Mucosa of rectum (tissue), 2 donors: ENCODE data around the gene JMJD1C.
"Not testable (repeated sequence)": the region's sequence is repeated elsewhere in the genome, so short reads cannot be mapped to it uniquely, and the experiment has no call there.

Experiments used
- H3K27ac ChIP-seq, 2 donors: one replicate each; pipeline ENCODE4 v1.7.0; 2013; ENCODE audit warnings: inconsistent platforms in 2 of 2, low read depth in 2 of 2, low read length in 2 of 2
- H3K27me3 ChIP-seq, 2 donors: one replicate each; pipeline ENCODE4 v1.7.0; 2013; ENCODE audit warnings: low read length in 2 of 2; ENCODE audit not compliant: control insufficient read depth in 2 of 2, insufficient read depth in 2 of 2
- H3K36me3 ChIP-seq, 2 donors: one replicate each; pipeline ENCODE4 v1.7.0; 2013; ENCODE audit warnings: low read length in 2 of 2; ENCODE audit not compliant: control insufficient read depth in 2 of 2, insufficient read depth in 2 of 2
- H3K4me1 ChIP-seq, 2 donors: one replicate each; pipeline ENCODE4 v1.7.0; 2013; ENCODE audit warnings: low read length in 2 of 2, mild to moderate bottlenecking in 1 of 2; ENCODE audit not compliant: control insufficient read depth in 2 of 2, insufficient read depth in 2 of 2
- H3K4me3 ChIP-seq, 2 donors: one replicate each; pipeline ENCODE4 v1.7.0; 2013; ENCODE audit warnings: low read length in 2 of 2
- H3K9ac ChIP-seq, 2 donors: one replicate each; pipeline ENCODE4 v1.7.0; 2013; ENCODE audit warnings: low read length in 2 of 2, low read depth in 1 of 2, mild to moderate bottlenecking in 1 of 2
- H3K9me3 ChIP-seq, 2 donors: one replicate each; pipeline ENCODE4 v1.7.0; 2013; ENCODE audit warnings: low read length in 2 of 2; ENCODE audit not compliant: control insufficient read depth in 2 of 2
- donor health status: healthy.
- donor health status: Normal muscosa, but diverticular disease.

The JMJD1C gene

GRCh38 chr10:63465293-63466143 is at the start of gene JMJD1C:
JMJD1C (minus strand) TSS chr10:63465977; CDS start chr10:63465662, 315 bp downstream.
- H3K27ac ChIP-seq = peak within 1 kb of the TSS; percentile 90
- no peaks in the 10 kb centered on the region for H3K9me3 ChIP-seq
- H3K27me3 ChIP-seq = no peaks in the 10 kb centered on the region
- peak within 1 kb of the TSS; percentile 81 to 92 for H3K4me3 ChIP-seq
- H3K9ac ChIP-seq = peak within 1 kb of the TSS; percentile 88 to 92
- H3K4me1 ChIP-seq = peaks cover 10 to 14% of the 10 kb centered on the region in 2 donors
- H3K36me3 ChIP-seq = no peaks in the 10 kb centered on the region

GRCh38 chr10:63515002-63515763 is 49.4 kb upstream of the JMJD1C start:
- Histone ChIP-seq H3K9me3 (no peaks in the 10 kb centered on the region), H3K4me1 (no peaks in the 10 kb centered on the region), H3K27me3 (no peaks in the 10 kb centered on the region), H3K27ac (no peak overlapping the region), H3K9ac (no peak overlapping the region), H3K36me3 (no peaks in the 10 kb centered on the region), H3K4me3 (peak overlapping the region in 1 of 2 donors; percentile 28)

- H3K27ac ChIP-seq = no peak overlapping the region
- H3K4me1 ChIP-seq = peaks cover 3% of the 10 kb centered on the region in 2 donors
- H3K36me3 ChIP-seq = no peaks in the 10 kb centered on the region
- H3K27me3 ChIP-seq = no peaks in the 10 kb centered on the region
- no peak overlapping the region for H3K9ac ChIP-seq
- no peaks in the 10 kb centered on the region for H3K9me3 ChIP-seq
- no peak overlapping the region for H3K4me3 ChIP-seq
These were observed 40.8 kb upstream of the JMJD1C start for GRCh38 chr10:63506554-63506953.

GRCh38 chr10:63505562-63505961 is 39.8 kb upstream of the JMJD1C start:
- Histone ChIP-seq H3K4me1 (peaks cover 3% of the 10 kb centered on the region in 2 donors), H3K27ac (no peak overlapping the region), H3K9me3 (no peaks in the 10 kb centered on the region), H3K27me3 (no peaks in the 10 kb centered on the region), H3K9ac (no peak overlapping the region), H3K4me3 (no peak overlapping the region), H3K36me3 (no peaks in the 10 kb centered on the region)

GRCh38 chr10:63504145-63504881 is 38.5 kb upstream of the JMJD1C start:
- no peak overlapping the region for H3K9ac ChIP-seq
- no peaks in the 10 kb centered on the region for H3K36me3 ChIP-seq
- no peaks in the 10 kb centered on the region for H3K9me3 ChIP-seq
- H3K27ac ChIP-seq = no peak overlapping the region
- H3K27me3 ChIP-seq = no peaks in the 10 kb centered on the region
- peaks cover 3% of the 10 kb centered on the region in 2 donors for H3K4me1 ChIP-seq
- no peak overlapping the region for H3K4me3 ChIP-seq

GRCh38 chr10:63503395-63503794 is 37.6 kb upstream of the JMJD1C start:
- Histone ChIP-seq H3K27me3 (no peaks in the 10 kb centered on the region), H3K36me3 (no peaks in the 10 kb centered on the region), H3K4me3 (no peak overlapping the region), H3K9me3 (no peaks in the 10 kb centered on the region), H3K27ac (no peak overlapping the region), H3K9ac (no peak overlapping the region), H3K4me1 (peaks cover 3% of the 10 kb centered on the region in 2 donors)

GRCh38 chr10:63502832-63503231 is 37.1 kb upstream of the JMJD1C start:
- H3K36me3 ChIP-seq = no peaks in the 10 kb centered on the region
- no peak overlapping the region for H3K27ac ChIP-seq
- H3K4me3 ChIP-seq = no peak overlapping the region
- peaks cover 3% of the 10 kb centered on the region in 2 donors for H3K4me1 ChIP-seq
- no peaks in the 10 kb centered on the region for H3K27me3 ChIP-seq
- H3K9ac ChIP-seq = no peak overlapping the region
- no peaks in the 10 kb centered on the region for H3K9me3 ChIP-seq

GRCh38 chr10:63501954-63502353 is 36.2 kb upstream of the JMJD1C start:
- H3K27me3 ChIP-seq = no peaks in the 10 kb centered on the region
- no peaks in the 10 kb centered on the region for H3K9me3 ChIP-seq
- H3K4me1 ChIP-seq = peaks cover 3% of the 10 kb centered on the region in 2 donors
- H3K9ac ChIP-seq = no peak overlapping the region
- no peak overlapping the region for H3K4me3 ChIP-seq
- no peaks in the 10 kb centered on the region for H3K36me3 ChIP-seq
- no peak overlapping the region for H3K27ac ChIP-seq

GRCh38 chr10:63500551-63500950 is 34.8 kb upstream of the JMJD1C start:
- H3K4me3 ChIP-seq, H3K9ac ChIP-seq, H3K27ac ChIP-seq, H3K36me3 ChIP-seq, H3K9me3 ChIP-seq, H3K27me3 ChIP-seq, H3K4me1 ChIP-seq: not testable (repeated sequence)

- Histone ChIP-seq H3K36me3 (no peaks in the 10 kb centered on the region), H3K27me3 (no peaks in the 10 kb centered on the region), H3K9ac (no peak overlapping the region), H3K27ac (no peak overlapping the region), H3K4me3 (no peak overlapping the region), H3K9me3 (no peaks in the 10 kb centered on the region), H3K4me1 (peaks cover 2 to 3% of the 10 kb centered on the region in 2 donors)
These were observed 32.9 kb upstream of the JMJD1C start for GRCh38 chr10:63498665-63499064.
